Activated B cell treated with CpG ODN at 0.5 μM for 24 hours (primary cell): Measurements from ENCODE around the gene INPP4A. TPM values are rescaled to one million over a fixed set of nuclear protein-coding genes. Genes with fewer than 3 reads are reported as not detected.

Source experiments
- ATAC-seq: fragments of 200-7000 bp; cut with Tn5 transposase; one replicate; pipeline ENCODE4 v1.10.0; 2021; ENCODE audit warnings: low read depth, mild to moderate bottlenecking, moderate library complexity
- CTCF ChIA-PET: fragments of 350-600 bp; sonication (Branson Sonifier 250); formaldehyde crosslinking; loops from one replicate; lab custom pipeline; 2021; ENCODE audit warnings: antibody characterized with exemption; lab: Charles Lee
- POLR2A ChIA-PET: fragments of 350-600 bp; sonication (Branson Sonifier 250); formaldehyde crosslinking; loops from one replicate; lab custom pipeline; 2021; ENCODE audit warnings: antibody characterized with exemption; lab: Charles Lee
- DNase-seq: peaks from one replicate; pipeline ENCODE4 v3.0.0; 2022
- H3K27ac Mint-ChIP-seq: one replicate; pipeline ENCODE4 v1.8.0; 2020; ENCODE audit warnings: mixed read lengths
- H3K27me3 Mint-ChIP-seq: one replicate; pipeline ENCODE4 v1.8.0; 2021; ENCODE audit warnings: mixed read lengths
- H3K36me3 Mint-ChIP-seq: one replicate; pipeline ENCODE4 v1.8.0; 2021; ENCODE audit warnings: low read depth, mixed read lengths
- H3K4me1 Mint-ChIP-seq: one replicate; pipeline ENCODE4 v1.8.0; 2021; ENCODE audit warnings: mixed read lengths
- H3K4me3 Mint-ChIP-seq: one replicate; pipeline ENCODE4 v1.8.0; 2020; ENCODE audit warnings: mild to moderate bottlenecking, mixed read lengths
- H3K9me3 Mint-ChIP-seq: one replicate; pipeline ENCODE4 v1.8.0; 2020; ENCODE audit warnings: mixed read lengths
- CTCF ChIP-seq: fragments of 200-600 bp; IDR thresholded peaks from one replicate; pipeline ENCODE4 v1.8.0; 2022; ENCODE audit warnings: antibody characterized with exemption, mild to moderate bottlenecking
- intact Hi-C: fragments of 100-400 bp; cut with micrococcal nuclease; formaldehyde crosslinking; loops from one replicate; pipeline ENCODE4 v1.15.1; 2024
- total RNA-seq: library from RNA; stranded (reverse); gene quantifications from 2 replicates; pipeline ENCODE4 v1.2.3, GENCODE V29; 2022

Gene INPP4A
- total RNA-seq, 1 donor from 2014 or later = 26.6 TPM

- no peak for ATAC-seq
- CTCF ChIA-PET = no interaction called here
- Mint-ChIP-seq H3K27me3 (peaks cover 7% of the 10 kb centered on the region), H3K9me3 (peaks cover 4% of the 10 kb centered on the region), H3K27ac (no peak overlapping the region), H3K36me3 (no peaks in the 10 kb centered on the region), H3K4me1 (no peaks in the 10 kb centered on the region), H3K4me3 (no peak overlapping the region)
- no peak for TF ChIP-seq CTCF
- DNase-seq = no peak
- POLR2A ChIA-PET = no interaction called here
- intact Hi-C loops = no loop called here
Measured at GRCh38 chr2:98416383-98417159, 28.1 kb upstream of the INPP4A start.

DNA sequence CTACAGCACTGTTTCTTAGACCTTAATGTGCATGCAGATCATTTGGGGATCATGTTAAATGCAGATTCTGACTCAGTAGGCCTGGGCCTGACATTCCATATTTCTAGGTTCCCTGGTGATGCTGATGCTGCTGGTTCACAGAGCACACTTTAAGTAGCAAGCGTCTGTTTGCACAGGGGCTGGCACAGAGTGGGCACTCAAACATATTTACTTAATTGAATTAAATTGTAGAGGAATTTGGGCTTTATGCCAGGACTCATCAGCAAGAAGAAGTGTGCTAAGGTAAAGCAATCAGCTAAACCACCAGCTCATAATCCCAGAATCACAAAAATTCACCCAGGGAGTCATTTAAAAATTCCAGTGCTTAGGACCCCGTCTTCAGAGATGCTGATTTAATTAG, 25.1 kb upstream of the INPP4A start:
- CTCF ChIA-PET = no interaction called here
- DNase-seq (no peak), ATAC-seq (no peak)
- POLR2A ChIA-PET = no interaction called here
- no peak overlapping the region for H3K4me3 Mint-ChIP-seq
- H3K9me3 Mint-ChIP-seq = peaks cover 15% of the 10 kb centered on the region
- H3K36me3 Mint-ChIP-seq = no peaks in the 10 kb centered on the region
- TF ChIP-seq CTCF = no peak
- no peaks in the 10 kb centered on the region for H3K4me1 Mint-ChIP-seq
- H3K27ac Mint-ChIP-seq = no peak overlapping the region
- peaks cover 11% of the 10 kb centered on the region for H3K27me3 Mint-ChIP-seq
- intact Hi-C loops = no loop called here

DNA sequence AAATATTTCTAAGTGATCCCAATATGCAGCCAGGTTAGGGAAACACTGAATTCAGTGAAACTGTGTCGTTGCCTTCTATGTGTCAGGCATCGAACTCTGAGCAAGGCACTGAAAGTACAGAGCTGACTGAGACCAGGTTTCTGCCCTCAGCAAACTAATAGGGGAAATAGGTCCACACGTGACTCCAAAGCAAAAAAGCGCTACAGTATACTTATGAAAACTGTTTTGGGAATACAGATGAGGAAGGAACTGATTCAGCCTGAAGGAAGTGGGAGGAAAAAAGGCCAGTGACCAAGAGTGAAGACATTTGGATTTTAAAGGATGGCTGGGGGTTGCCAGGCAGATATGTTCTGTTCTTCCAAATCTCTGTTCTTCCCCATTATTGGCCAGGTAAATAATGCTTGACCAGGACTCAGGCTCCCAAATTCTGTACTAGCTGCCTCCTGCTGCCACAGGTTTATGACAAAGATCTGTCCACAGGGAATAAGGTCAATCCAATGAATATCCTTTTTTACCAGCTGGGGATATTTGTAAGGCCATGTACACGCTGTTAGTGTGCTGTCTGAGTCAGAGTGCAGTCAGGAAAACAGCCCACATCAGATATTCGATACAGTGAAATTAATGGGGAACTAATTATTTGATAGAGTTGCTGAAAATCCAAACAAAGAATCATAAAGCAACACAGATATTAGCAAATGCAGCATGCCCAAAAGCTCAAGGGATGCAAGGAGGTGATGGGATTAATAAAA, 24.5 kb upstream of the INPP4A start:
- no peak for TF ChIP-seq CTCF
- ChIA-PET POLR2A (no interaction called here), CTCF (interaction anchor here (1.4 kb wide), 1 partner anchor 8 kb away, joined by 5 read pairs; no protein-coding TSS in a partner anchor)
- no peak for ATAC-seq
- no peaks in the 10 kb centered on the region for H3K4me1 Mint-ChIP-seq
- H3K27ac Mint-ChIP-seq = no peak overlapping the region
- intact Hi-C loops = no loop called here
- H3K27me3 Mint-ChIP-seq = peaks cover 11% of the 10 kb centered on the region
- no peaks in the 10 kb centered on the region for H3K36me3 Mint-ChIP-seq
- peaks cover 15% of the 10 kb centered on the region for H3K9me3 Mint-ChIP-seq
- DNase-seq = no peak
- no peak overlapping the region for H3K4me3 Mint-ChIP-seq

GRCh38 chr2:98422449-98422848, 22.2 kb upstream of the INPP4A start:
- no peaks in the 10 kb centered on the region for H3K4me1 Mint-ChIP-seq
- ATAC-seq (no peak), DNase-seq (no peak)
- no peak for TF ChIP-seq CTCF
- intact Hi-C loops = no loop called here
- POLR2A ChIA-PET = no interaction called here
- H3K27ac Mint-ChIP-seq = no peak overlapping the region
- peaks cover 10% of the 10 kb centered on the region for H3K27me3 Mint-ChIP-seq
- peaks cover 15% of the 10 kb centered on the region for H3K9me3 Mint-ChIP-seq
- H3K4me3 Mint-ChIP-seq = no peak overlapping the region
- CTCF ChIA-PET = no interaction called here
- no peaks in the 10 kb centered on the region for H3K36me3 Mint-ChIP-seq

GRCh38 chr2:98426771-98427170, 17.9 kb upstream of the INPP4A start:
- no peak overlapping the region for H3K4me3 Mint-ChIP-seq
- intact Hi-C loops = no loop called here
- ChIA-PET CTCF (no interaction called here), POLR2A (no interaction called here)
- H3K4me1 Mint-ChIP-seq = no peaks in the 10 kb centered on the region
- no peak for DNase-seq
- no peak for ATAC-seq
- no peak for TF ChIP-seq CTCF
- H3K9me3 Mint-ChIP-seq = peaks cover 10% of the 10 kb centered on the region
- H3K27me3 Mint-ChIP-seq = peaks cover 9% of the 10 kb centered on the region
- no peaks in the 10 kb centered on the region for H3K36me3 Mint-ChIP-seq
- H3K27ac Mint-ChIP-seq = no peak overlapping the region
